ENCODE data around the gene SEC61A1.

SEC61A1 gene

GRCh38 chr3:128051837-128052594 lies at the start of gene SEC61A1:
SEC61A1 (plus strand) TSS chr3:128052437; CDS start chr3:128052553, 116 bp downstream.
- Histone ChIP-seq H3K27me3 (ENCODE audit: control insufficient read depth in 1 of 2, insufficient read depth in 2 of 2, low read length in 2 of 2) (no peaks in the 10 kb centered on the region), H3K9me3 (ENCODE audit: low read length) (no peaks in the 10 kb centered on the region), H3K27ac (ENCODE audit: low read depth, low read length) (peak within 1 kb of the TSS; percentile 93), H3K9ac (ENCODE audit: low read length) (peak within 1 kb of the TSS; percentile 97), H3K4me1 (ENCODE audit: insufficient read depth, low read length) (peaks cover 40% of the 10 kb centered on the region), H3K36me3 (ENCODE audit: insufficient read depth, low read length) (peaks cover 18% of the 10 kb centered on the region), H3K4me3 (ENCODE audit: low read depth in 1 of 2, low read length in 2 of 2) (peak within 1 kb of the TSS; percentile 96)

GRCh38 chr3:128004661-128005060 lies 47.6 kb upstream of the SEC61A1 start:
- Histone ChIP-seq H3K4me3 (ENCODE audit: low read depth in 1 of 2, low read length in 2 of 2) (no peak overlapping the region), H3K27me3 (ENCODE audit: control insufficient read depth in 1 of 2, insufficient read depth in 2 of 2, low read length in 2 of 2) (peaks cover 0 to 7% of the 10 kb centered on the region in 2 donors), H3K9me3 (ENCODE audit: low read length) (no peaks in the 10 kb centered on the region), H3K9ac (ENCODE audit: low read length) (no peak overlapping the region), H3K36me3 (ENCODE audit: insufficient read depth, low read length) (no peaks in the 10 kb centered on the region), H3K27ac (ENCODE audit: low read depth, low read length) (no peak overlapping the region), H3K4me1 (ENCODE audit: insufficient read depth, low read length) (no peaks in the 10 kb centered on the region)

GRCh38 chr3:128006061-128007032 lies 45.9 kb upstream of the SEC61A1 start:
- Histone ChIP-seq H3K4me3 (ENCODE audit: low read depth in 1 of 2, low read length in 2 of 2) (no peak overlapping the region), H3K4me1 (ENCODE audit: insufficient read depth, low read length) (no peaks in the 10 kb centered on the region), H3K27ac (ENCODE audit: low read depth, low read length) (no peak overlapping the region)

GRCh38 chr3:128007033-128007424 lies 45.2 kb upstream of the SEC61A1 start:
- no peaks in the 10 kb centered on the region for H3K9me3 ChIP-seq (ENCODE audit: low read length)
- peaks cover 0 to 12% of the 10 kb centered on the region in 2 donors for H3K27me3 ChIP-seq (ENCODE audit: control insufficient read depth in 1 of 2, insufficient read depth in 2 of 2, low read length in 2 of 2)
- H3K4me3 ChIP-seq (ENCODE audit: low read depth in 1 of 2, low read length in 2 of 2): no peak overlapping the region
- H3K27ac ChIP-seq (ENCODE audit: low read depth, low read length): no peak overlapping the region
- H3K4me1 ChIP-seq (ENCODE audit: insufficient read depth, low read length): no peaks in the 10 kb centered on the region
- no peak overlapping the region for H3K9ac ChIP-seq (ENCODE audit: low read length)
- H3K36me3 ChIP-seq (ENCODE audit: insufficient read depth, low read length): no peaks in the 10 kb centered on the region

More at GRCh38 chr3:128006061-128007032, 45.9 kb upstream of the SEC61A1 start:
- no peaks in the 10 kb centered on the region for H3K9me3 ChIP-seq (ENCODE audit: low read length)
- peaks cover 0 to 12% of the 10 kb centered on the region in 2 donors for H3K27me3 ChIP-seq (ENCODE audit: control insufficient read depth in 1 of 2, insufficient read depth in 2 of 2, low read length in 2 of 2)
- H3K9ac ChIP-seq (ENCODE audit: low read length): no peak overlapping the region
- no peaks in the 10 kb centered on the region for H3K36me3 ChIP-seq (ENCODE audit: insufficient read depth, low read length)

- Histone ChIP-seq H3K27ac (ENCODE audit: low read depth, low read length) (no peak overlapping the region), H3K27me3 (ENCODE audit: control insufficient read depth in 1 of 2, insufficient read depth in 2 of 2, low read length in 2 of 2) (peaks cover 0 to 12% of the 10 kb centered on the region in 2 donors), H3K9me3 (ENCODE audit: low read length) (no peaks in the 10 kb centered on the region), H3K9ac (ENCODE audit: low read length) (no peak overlapping the region), H3K4me1 (ENCODE audit: insufficient read depth, low read length) (no peaks in the 10 kb centered on the region), H3K4me3 (ENCODE audit: low read depth in 1 of 2, low read length in 2 of 2) (no peak overlapping the region), H3K36me3 (ENCODE audit: insufficient read depth, low read length) (no peaks in the 10 kb centered on the region)
These were observed 42.0 kb upstream of the SEC61A1 start for GRCh38 chr3:128009952-128010846.

- Histone ChIP-seq H3K4me3 (ENCODE audit: low read depth in 1 of 2, low read length in 2 of 2) (no peak overlapping the region), H3K27me3 (ENCODE audit: control insufficient read depth in 1 of 2, insufficient read depth in 2 of 2, low read length in 2 of 2) (peaks cover 0 to 12% of the 10 kb centered on the region in 2 donors), H3K9ac (ENCODE audit: low read length) (no peak overlapping the region)
These were observed 41.1 kb upstream of the SEC61A1 start for GRCh38 chr3:128011140-128011539.

GRCh38 chr3:128012050-128012449 lies 40.2 kb upstream of the SEC61A1 start:
- no peak overlapping the region for H3K27ac ChIP-seq (ENCODE audit: low read depth, low read length)
- no peaks in the 10 kb centered on the region for H3K36me3 ChIP-seq (ENCODE audit: insufficient read depth, low read length)
- no peak overlapping the region for H3K4me3 ChIP-seq (ENCODE audit: low read depth in 1 of 2, low read length in 2 of 2)
- no peaks in the 10 kb centered on the region for H3K9me3 ChIP-seq (ENCODE audit: low read length)
- H3K4me1 ChIP-seq (ENCODE audit: insufficient read depth, low read length): no peaks in the 10 kb centered on the region
- H3K27me3 ChIP-seq (ENCODE audit: control insufficient read depth in 1 of 2, insufficient read depth in 2 of 2, low read length in 2 of 2): peaks cover 0 to 8% of the 10 kb centered on the region in 2 donors
- no peak overlapping the region for H3K9ac ChIP-seq (ENCODE audit: low read length)

More at GRCh38 chr3:128011140-128011539, 41.1 kb upstream of the SEC61A1 start:
- Histone ChIP-seq H3K4me1 (ENCODE audit: insufficient read depth, low read length) (no peaks in the 10 kb centered on the region), H3K27ac (ENCODE audit: low read depth, low read length) (no peak overlapping the region), H3K9me3 (ENCODE audit: low read length) (no peaks in the 10 kb centered on the region), H3K36me3 (ENCODE audit: insufficient read depth, low read length) (no peaks in the 10 kb centered on the region)

- Histone ChIP-seq H3K27ac (ENCODE audit: low read depth, low read length) (no peak overlapping the region), H3K27me3 (ENCODE audit: control insufficient read depth in 1 of 2, insufficient read depth in 2 of 2, low read length in 2 of 2) (peaks cover 0 to 6% of the 10 kb centered on the region in 2 donors), H3K4me1 (ENCODE audit: insufficient read depth, low read length) (no peaks in the 10 kb centered on the region), H3K4me3 (ENCODE audit: low read depth in 1 of 2, low read length in 2 of 2) (no peak overlapping the region), H3K9me3 (ENCODE audit: low read length) (no peaks in the 10 kb centered on the region), H3K36me3 (ENCODE audit: insufficient read depth, low read length) (no peaks in the 10 kb centered on the region), H3K9ac (ENCODE audit: low read length) (no peak overlapping the region)
These were observed 37.7 kb upstream of the SEC61A1 start for GRCh38 chr3:128014548-128014947.

- H3K36me3 ChIP-seq (ENCODE audit: insufficient read depth, low read length): no peaks in the 10 kb centered on the region
These were observed 35.7 kb upstream of the SEC61A1 start for GRCh38 chr3:128016502-128016901.

GRCh38 chr3:128021768-128022372 lies 30.4 kb upstream of the SEC61A1 start:
- Histone ChIP-seq H3K9me3 (ENCODE audit: low read length) (no peaks in the 10 kb centered on the region), H3K27ac (ENCODE audit: low read depth, low read length) (no peak overlapping the region), H3K4me1 (ENCODE audit: insufficient read depth, low read length) (no peaks in the 10 kb centered on the region)

More at GRCh38 chr3:128016502-128016901, 35.7 kb upstream of the SEC61A1 start:
- H3K4me3 ChIP-seq (ENCODE audit: low read depth in 1 of 2, low read length in 2 of 2): no peak overlapping the region
- no peaks in the 10 kb centered on the region for H3K4me1 ChIP-seq (ENCODE audit: insufficient read depth, low read length)
- no peaks in the 10 kb centered on the region for H3K9me3 ChIP-seq (ENCODE audit: low read length)
- H3K27ac ChIP-seq (ENCODE audit: low read depth, low read length): no peak overlapping the region
- no peak overlapping the region for H3K9ac ChIP-seq (ENCODE audit: low read length)
- no peaks in the 10 kb centered on the region for H3K27me3 ChIP-seq (ENCODE audit: control insufficient read depth in 1 of 2, insufficient read depth in 2 of 2, low read length in 2 of 2)

More at GRCh38 chr3:128021768-128022372, 30.4 kb upstream of the SEC61A1 start:
- Histone ChIP-seq H3K9ac (ENCODE audit: low read length) (no peak overlapping the region), H3K27me3 (ENCODE audit: control insufficient read depth in 1 of 2, insufficient read depth in 2 of 2, low read length in 2 of 2) (no peaks in the 10 kb centered on the region), H3K4me3 (ENCODE audit: low read depth in 1 of 2, low read length in 2 of 2) (no peak overlapping the region), H3K36me3 (ENCODE audit: insufficient read depth, low read length) (no peaks in the 10 kb centered on the region)
